ACC112 (cell line): Measurements from ENCODE around the gene CCDC71.
A peak's percentile ranks its signal among the peaks of the same experiment; 100 is the strongest.

ENCODE experiments used
- H2AFZ ChIP-seq: fragments of 200-600 bp; sonication (generic); one replicate; pipeline ENCODE4 v1.6.0; 2017; ENCODE audit warnings: antibody characterized with exemption, low read length; ENCODE audit not compliant: unreplicated experiment
- H3K27ac ChIP-seq: fragments of 200-600 bp; sonication (generic); 2 replicates; pipeline ENCODE4 v1.5.1; 2014; ENCODE audit warnings: low read depth, mild to moderate bottlenecking, antibody characterized with exemption, low read length, moderate library complexity
- H3K27me3 ChIP-seq: fragments of 200-600 bp; sonication (generic); 2 replicates; pipeline ENCODE4 v1.6.1; 2014; ENCODE audit warnings: mild to moderate bottlenecking, antibody characterized with exemption, low read length, moderate library complexity, mixed read lengths; ENCODE audit not compliant: insufficient read depth
- H3K36me3 ChIP-seq: fragments of 200-600 bp; sonication (generic); 2 replicates; pipeline ENCODE4 v1.6.1; 2016; ENCODE audit warnings: mild to moderate bottlenecking, antibody characterized with exemption, low read length, moderate library complexity, mixed read lengths; ENCODE audit not compliant: insufficient read depth
- H3K4me1 ChIP-seq: fragments of 200-600 bp; sonication (generic); one replicate; pipeline ENCODE4 v1.6.1; 2016; ENCODE audit warnings: low read length, mixed read lengths; ENCODE audit not compliant: insufficient read depth, unreplicated experiment, control insufficient read depth
- H3K4me3 ChIP-seq: fragments of 200-600 bp; sonication (generic); 2 replicates; pipeline ENCODE4 v1.5.1; 2014; ENCODE audit warnings: mild to moderate bottlenecking, low read depth, low read length
- H3K79me2 ChIP-seq: fragments of 200-600 bp; sonication (generic); one replicate; pipeline ENCODE4 v1.6.0; 2016; ENCODE audit warnings: low read length; ENCODE audit not compliant: control insufficient read depth, unreplicated experiment, insufficient read depth

CCDC71 gene

GRCh38 chr3:49181351-49181750 lies 15.2 kb upstream of the CCDC71 start:
- Histone ChIP-seq H3K36me3 (no peaks in the 10 kb centered on the region), H3K79me2 (no peaks in the 10 kb centered on the region), H3K4me1 (no peaks in the 10 kb centered on the region), H3K27ac (no peak overlapping the region), H2AFZ (no peak overlapping the region), H3K27me3 (no peaks in the 10 kb centered on the region), H3K4me3 (no peak overlapping the region)

GRCh38 chr3:49180116-49180515 lies 14.0 kb upstream of the CCDC71 start:
- Histone ChIP-seq H2AFZ (no peak overlapping the region), H3K4me1 (no peaks in the 10 kb centered on the region), H3K79me2 (no peaks in the 10 kb centered on the region), H3K4me3 (no peak overlapping the region), H3K36me3 (no peaks in the 10 kb centered on the region; the same call in 1 of the 2 replicates), H3K27me3 (no peaks in the 10 kb centered on the region), H3K27ac (no peak overlapping the region)

- no peak overlapping the region for H3K27ac ChIP-seq
These were observed 10.9 kb upstream of the CCDC71 start for GRCh38 chr3:49177073-49177472.

GRCh38 chr3:49175530-49175929 lies 9.4 kb upstream of the CCDC71 start:
- H3K4me3 ChIP-seq = no peak overlapping the region
- no peaks in the 10 kb centered on the region; the same call in 1 of the 2 replicates for H3K36me3 ChIP-seq
- no peak overlapping the region for H2AFZ ChIP-seq
- H3K27ac ChIP-seq = no peak overlapping the region
- H3K79me2 ChIP-seq = peaks cover 3% of the 10 kb centered on the region
- H3K27me3 ChIP-seq = no peaks in the 10 kb centered on the region
- peaks cover 32% of the 10 kb centered on the region for H3K4me1 ChIP-seq

More at GRCh38 chr3:49177073-49177472, 10.9 kb upstream of the CCDC71 start:
- Histone ChIP-seq H2AFZ (no peak overlapping the region), H3K4me1 (peaks cover 24% of the 10 kb centered on the region), H3K27me3 (no peaks in the 10 kb centered on the region), H3K79me2 (peaks cover under 1% of the 10 kb centered on the region), H3K4me3 (no peak overlapping the region), H3K36me3 (no peaks in the 10 kb centered on the region; the same call in 1 of the 2 replicates)

- no peak overlapping the region for H3K27ac ChIP-seq
- H2AFZ ChIP-seq = no peak overlapping the region
- H3K36me3 ChIP-seq = no peaks in the 10 kb centered on the region; the same call in 1 of the 2 replicates
- H3K27me3 ChIP-seq = no peaks in the 10 kb centered on the region
- peaks cover 34% of the 10 kb centered on the region for H3K4me1 ChIP-seq
- H3K4me3 ChIP-seq = no peak overlapping the region
- H3K79me2 ChIP-seq = peaks cover 3% of the 10 kb centered on the region
These were observed 8.4 kb upstream of the CCDC71 start for GRCh38 chr3:49174397-49174985.

GRCh38 chr3:49173792-49174170 lies 7.7 kb upstream of the CCDC71 start:
- Histone ChIP-seq H3K4me1 (peaks cover 34% of the 10 kb centered on the region), H3K27ac (no peak overlapping the region), H2AFZ (no peak overlapping the region), H3K79me2 (peaks cover 3% of the 10 kb centered on the region), H3K36me3 (no peaks in the 10 kb centered on the region; the same call in 1 of the 2 replicates), H3K27me3 (no peaks in the 10 kb centered on the region), H3K4me3 (no peak overlapping the region)

GRCh38 chr3:49173116-49173791 lies 7.1 kb upstream of the CCDC71 start:
- no peaks in the 10 kb centered on the region for H3K27me3 ChIP-seq
- peaks cover 3% of the 10 kb centered on the region for H3K79me2 ChIP-seq
- peak overlapping the region; percentile 84 for H3K4me3 ChIP-seq
- H3K36me3 ChIP-seq = no peaks in the 10 kb centered on the region; the same call in 1 of the 2 replicates
- H2AFZ ChIP-seq = no peak overlapping the region
- H3K27ac ChIP-seq = no peak overlapping the region; the same call in 1 of the 2 replicates
- peaks cover 34% of the 10 kb centered on the region for H3K4me1 ChIP-seq

GRCh38 chr3:49172551-49173041 lies 6.5 kb upstream of the CCDC71 start:
- H3K27me3 ChIP-seq = no peaks in the 10 kb centered on the region
- H3K27ac ChIP-seq = no peak overlapping the region; the same call in 1 of the 2 replicates
- H3K4me3 ChIP-seq = peak overlapping the region; percentile 84
- H3K4me1 ChIP-seq = peaks cover 34% of the 10 kb centered on the region
- peaks cover 3% of the 10 kb centered on the region for H3K79me2 ChIP-seq
- H3K36me3 ChIP-seq = no peaks in the 10 kb centered on the region; the same call in 1 of the 2 replicates
- H2AFZ ChIP-seq = no peak overlapping the region

- H2AFZ ChIP-seq = peak overlapping the region; percentile 57
- H3K4me1 ChIP-seq = peaks cover 34% of the 10 kb centered on the region
- H3K79me2 ChIP-seq = peaks cover 4% of the 10 kb centered on the region
- H3K4me3 ChIP-seq = peak overlapping the region; percentile 84
- H3K27ac ChIP-seq = no peak overlapping the region
- H3K36me3 ChIP-seq = no peaks in the 10 kb centered on the region; the same call in 1 of the 2 replicates
- H3K27me3 ChIP-seq = no peaks in the 10 kb centered on the region
These were observed 5.8 kb upstream of the CCDC71 start for GRCh38 chr3:49171775-49172500.

GRCh38 chr3:49171119-49171774 lies 5.1 kb upstream of the CCDC71 start, which contains the start of gene KLHDC8B:
Gene KLHDC8B, plus strand, starts transcription at chr3:49171598. Its CDS starts 1,172 bp downstream, at chr3:49172770.
- peaks cover 11% of the 10 kb centered on the region for H3K79me2 ChIP-seq
- H3K27me3 ChIP-seq = no peaks in the 10 kb centered on the region
- peak within 1 kb of the TSS; percentile 90 for H2AFZ ChIP-seq
- peak within 1 kb of the TSS; percentile 84 for H3K4me3 ChIP-seq
- no peaks in the 10 kb centered on the region; the same call in 1 of the 2 replicates for H3K36me3 ChIP-seq
- no peak within 1 kb of the TSS for H3K27ac ChIP-seq
- peaks cover 37% of the 10 kb centered on the region for H3K4me1 ChIP-seq
